IMR-90 (cell line): Measurements from ENCODE around the gene KCTD12. TPM values are rescaled to one million over a fixed set of nuclear protein-coding genes. Genes with fewer than 3 reads are reported as not detected.

Experiments used
- ATAC-seq: fragments of 200-7000 bp; cut with Tn5 transposase; 2 replicates; pipeline ENCODE4 v1.9.1; 2020; ENCODE audit warnings: low read depth, mild to moderate bottlenecking, moderate library complexity
- BruUV-seq: library from RNA; stranded (reverse); fragments of 400-500 nt; replicated peaks from 2 replicates; lab custom pipeline; 2021; lab: Mats Ljungman, UMichigan
- CTCF ChIA-PET: fragments of 300-600 bp; formaldehyde crosslinking; extraction: SDS; loops from one replicate; lab custom pipeline; 2021; ENCODE audit warnings: antibody characterized with exemption; lab: Yijun Ruan, JAX
- POLR2A ChIA-PET: fragments of 300-600 bp; sonication (Branson Sonifier 250); formaldehyde crosslinking; loops from one replicate; lab custom pipeline; 2022; ENCODE audit warnings: antibody characterized with exemption; ENCODE audit not compliant: unreplicated experiment; lab: Charles Lee
- DNase-seq: peaks from one replicate; pipeline ENCODE4 v3.0.0; 2013
- H2AFZ ChIP-seq: replicated peaks from 2 replicates; pipeline ENCODE3; 2013; ENCODE audit warnings: low read length, mild to moderate bottlenecking; ENCODE audit not compliant: poor library complexity
- H2AK5ac ChIP-seq: 2 replicates; pipeline ENCODE4 v1.6.1; 2013; ENCODE audit warnings: low read depth, low read length, inconsistent platforms
- H2AK9ac ChIP-seq: replicated peaks from 2 replicates; pipeline ENCODE3; 2013; ENCODE audit warnings: mild to moderate bottlenecking, low read depth, low read length, moderate library complexity; ENCODE audit not compliant: poor library complexity
- H2BK120ac ChIP-seq: 2 replicates; pipeline ENCODE4 v1.6.1; 2013; ENCODE audit warnings: low read depth, low read length, inconsistent platforms
- H2BK15ac ChIP-seq: 3 replicates; pipeline ENCODE4 v1.6.1; 2013; ENCODE audit warnings: low read depth, low read length, inconsistent platforms
- H2BK20ac ChIP-seq: 2 replicates; pipeline ENCODE4 v1.6.1; 2013; ENCODE audit warnings: low read depth, mild to moderate bottlenecking, inconsistent platforms, low read length, moderate library complexity
- H2BK5ac ChIP-seq: 2 replicates; pipeline ENCODE4 v1.6.1; 2013; ENCODE audit warnings: mild to moderate bottlenecking, low read depth, low read length, inconsistent platforms; ENCODE audit not compliant: poor library complexity, severe bottlenecking
- H3K14ac ChIP-seq: replicated peaks from 2 replicates; pipeline ENCODE4 v1.6.1; 2013; ENCODE audit warnings: low read depth, low read length, inconsistent platforms
- H3K18ac ChIP-seq: 2 replicates; pipeline ENCODE4 v1.6.1; 2013; ENCODE audit warnings: low read depth, low read length, control low read depth
- H3K23ac ChIP-seq: 2 replicates; pipeline ENCODE4 v1.6.1; 2013; ENCODE audit warnings: low read depth, low read length, inconsistent platforms
- H3K27ac ChIP-seq: 2 replicates; pipeline ENCODE4 v1.5.1; 2013; ENCODE audit warnings: mild to moderate bottlenecking, control low read depth, low read length; ENCODE audit not compliant: insufficient read depth
- H3K27me3 ChIP-seq: 2 replicates; pipeline ENCODE4 v1.6.1; 2013; ENCODE audit warnings: low read length; ENCODE audit not compliant: control insufficient read depth, insufficient read depth
- H3K36me3 ChIP-seq: 2 replicates; pipeline ENCODE4 v1.6.1; 2013; ENCODE audit warnings: low read length, mixed read lengths; ENCODE audit not compliant: control insufficient read depth, insufficient read depth
- H3K4ac ChIP-seq: 2 replicates; pipeline ENCODE4 v1.6.1; 2013; ENCODE audit warnings: low read depth, low read length, inconsistent platforms
- H3K4me1 ChIP-seq: 2 replicates; pipeline ENCODE4 v1.6.1; 2013; ENCODE audit warnings: low read length, mixed read lengths; ENCODE audit not compliant: control insufficient read depth, insufficient read depth
- H3K4me2 ChIP-seq: 2 replicates; pipeline ENCODE4 v1.6.1; 2013; ENCODE audit warnings: low read depth, mild to moderate bottlenecking, control low read depth, low read length, moderate library complexity
- H3K4me3 ChIP-seq: 2 replicates; pipeline ENCODE4 v1.5.1; 2013; ENCODE audit warnings: low read depth, mild to moderate bottlenecking, control low read depth, low read length, moderate library complexity; ENCODE audit not compliant: insufficient read depth
- H3K56ac ChIP-seq: 2 replicates; pipeline ENCODE4 v1.6.1; 2013; ENCODE audit warnings: low read length, inconsistent platforms; ENCODE audit not compliant: insufficient read depth; ENCODE audit errors: extremely low read depth
- H3K79me1 ChIP-seq, 2 experiments: 2 replicates each; pipeline ENCODE4 v1.6.1; 2013; ENCODE audit warnings: low read length in 2 of 2, inconsistent platforms in 1 of 2, low read depth in 1 of 2
- H3K9ac ChIP-seq: 2 replicates; pipeline ENCODE4 v1.6.1; 2013; ENCODE audit warnings: low read depth, low read length, control low read depth
- H3K9me1 ChIP-seq: 2 replicates; pipeline ENCODE4 v1.6.1; 2013; ENCODE audit warnings: low read length, inconsistent platforms; ENCODE audit not compliant: insufficient read depth
- H3K9me3 ChIP-seq: 2 replicates; pipeline ENCODE4 v1.6.1; 2013; ENCODE audit warnings: low read length; ENCODE audit not compliant: control insufficient read depth, insufficient read depth
- H4K20me1 ChIP-seq: 2 replicates; pipeline ENCODE4 v1.6.1; 2013; ENCODE audit warnings: low read length, inconsistent platforms; ENCODE audit not compliant: insufficient read depth
- H4K5ac ChIP-seq: 2 replicates; pipeline ENCODE4 v1.6.1; 2013; ENCODE audit warnings: mild to moderate bottlenecking, low read depth, low read length, control low read depth
- H4K8ac ChIP-seq, 2 experiments: 2 replicates each; pipeline ENCODE4 v1.6.1; 2013; ENCODE audit warnings: low read depth in 2 of 2, low read length in 2 of 2, control low read depth in 1 of 2, inconsistent platforms in 1 of 2
- H4K91ac ChIP-seq: 2 replicates; pipeline ENCODE4 v1.6.1; 2013; ENCODE audit warnings: low read depth, low read length, inconsistent platforms; ENCODE audit not compliant: insufficient read depth
- BHLHE40 ChIP-seq: fragments of 150-350 bp; IDR thresholded peaks from 2 replicates; pipeline ENCODE4 v1.6.1; 2016; ENCODE audit warnings: mild to moderate bottlenecking, low read depth, low read length
- CEBPB ChIP-seq: IDR thresholded peaks from 2 replicates; pipeline ENCODE4 v1.6.1; 2012; ENCODE audit warnings: low read depth, low read length, improper control_type of control experiment
- CHD1 ChIP-seq: IDR thresholded peaks from 2 replicates; pipeline ENCODE4 v1.6.1; 2012; ENCODE audit warnings: low read depth, low read length, improper control_type of control experiment
- CTCF ChIP-seq: conservative IDR thresholded peaks from 2 replicates; pipeline ENCODE4 v1.5.1; 2012; ENCODE audit warnings: mild to moderate bottlenecking, low read depth, low read length, improper control_type of control experiment
- ELK1 ChIP-seq: fragments of 150-350 bp; IDR thresholded peaks from 2 replicates; pipeline ENCODE4 v1.6.1; 2016; ENCODE audit warnings: low read depth, mild to moderate bottlenecking, low read length, moderate library complexity, borderline replicate concordance
- FOS ChIP-seq: fragments of 150-350 bp; IDR thresholded peaks from 2 replicates; pipeline ENCODE4 v1.6.1; 2016; ENCODE audit warnings: low read depth, low read length
- MAFK ChIP-seq: IDR thresholded peaks from 2 replicates; pipeline ENCODE4 v1.6.1; 2012; ENCODE audit warnings: low read depth, low read length, improper control_type of control experiment
- MAZ ChIP-seq: IDR thresholded peaks from 2 replicates; pipeline ENCODE4 v1.6.1; 2012; ENCODE audit warnings: low read depth, mild to moderate bottlenecking, low read length, improper control_type of control experiment, moderate library complexity, borderline replicate concordance
- MXI1 ChIP-seq: IDR thresholded peaks from 2 replicates; pipeline ENCODE4 v1.6.1; 2012; ENCODE audit warnings: low read depth, mild to moderate bottlenecking, low read length, moderate library complexity, borderline replicate concordance
- NFE2L2 ChIP-seq: fragments of 150-350 bp; IDR thresholded peaks from 2 replicates; pipeline ENCODE4 v1.6.1; 2016; ENCODE audit warnings: low read depth, mild to moderate bottlenecking, low read length
- POLR2A ChIP-seq: IDR thresholded peaks from 2 replicates; pipeline ENCODE4 v1.6.1; 2012; ENCODE audit warnings: mild to moderate bottlenecking, low read depth, low read length
- RAD21 ChIP-seq: IDR thresholded peaks from 2 replicates; pipeline ENCODE4 v1.6.1; 2012; ENCODE audit warnings: low read length, improper control_type of control experiment
- RCOR1 ChIP-seq: IDR thresholded peaks from 2 replicates; pipeline ENCODE4 v1.6.1; 2012; ENCODE audit warnings: mild to moderate bottlenecking, low read length, improper control_type of control experiment; ENCODE audit not compliant: insufficient replicate concordance
- RFX5 ChIP-seq: IDR thresholded peaks from 2 replicates; pipeline ENCODE4 v1.8.0; 2012; ENCODE audit warnings: low read depth, mild to moderate bottlenecking, low read length, moderate library complexity
- SMC3 ChIP-seq: fragments of 150-350 bp; IDR thresholded peaks from 2 replicates; pipeline ENCODE4 v1.6.1; 2016; ENCODE audit warnings: low read depth, mild to moderate bottlenecking, antibody characterized with exemption, low read length, moderate library complexity
- USF2 ChIP-seq: fragments of 150-350 bp; IDR thresholded peaks from 2 replicates; pipeline ENCODE4 v1.6.1; 2017; ENCODE audit warnings: mild to moderate bottlenecking, antibody characterized with exemption, low read length, low read depth
- WGBS, 2 experiments: methylation state at CpG; one replicate each; pipeline versions ENCODE4 v1.1.5 to v1.1.7; 2013; ENCODE audit warnings: missing lambda C conversion rate in 2 of 2; ENCODE audit not compliant: insufficient read length in 1 of 2; ENCODE audit errors: extremely low coverage in 2 of 2; 5-methylcytosine and 5-hydroxymethylcytosine counted together
- dilution Hi-C: fragments of 300-500 bp; cut with HindIII; formaldehyde crosslinking; loops from one replicate; pipeline ENCODE4 v1.14.3; 2018; ENCODE audit warnings: low sequenced_read_pairs; ENCODE audit not compliant: unreplicated experiment
- in situ Hi-C: fragments of 300-500 bp; cut with MboI; formaldehyde crosslinking; loops from 3 replicates; pipeline ENCODE4 v1.14.3; 2019; ENCODE audit warnings: low sequenced_read_pairs, inconsistent platforms, mixed read lengths
- intact Hi-C: fragments of 100-400 bp; cut with micrococcal nuclease; formaldehyde crosslinking; loops from 2 replicates; pipeline ENCODE4 v1.10.0; 2022
- polyA plus RNA-seq, 3 experiments: library from polyadenylated mRNA; depleted of rRNA; stranded (reverse); fragments of >200 nt; gene quantifications; 2 replicates each; pipeline ENCODE4 v1.2.3, GENCODE V29; 2012; ENCODE audit warnings: low replicate concordance in 1 of 3
- total RNA-seq: library from RNA; depleted of rRNA; stranded (reverse); fragments of >200 nt; gene quantifications from 2 replicates; pipeline ENCODE4 v1.2.3, GENCODE V29; 2012

The KCTD12 gene
- total and polyA plus RNA-seq, 2 of the 4 experiments (the other 2 are of a cell fraction): 1.8 to 1.9 TPM

GRCh38 chr13:76875271-76875815 lies 10.9 kb downstream of the KCTD12 start:
- no peak overlapping the region for H2BK20ac ChIP-seq
- H3K4me2 ChIP-seq: no peak overlapping the region
- H2BK5ac ChIP-seq: no peak overlapping the region
- H4K91ac ChIP-seq: no peak overlapping the region
- H3K9me3 ChIP-seq: no peaks in the 10 kb centered on the region
- CTCF ChIA-PET: interaction anchor here (1.1 kb wide), 1 partner anchor 8 kb away, joined by 3 read pairs; no protein-coding TSS in a partner anchor
- H3K9me1 ChIP-seq: peaks cover 3% of the 10 kb centered on the region; the same call in 1 of the 2 replicates
- H3K27ac ChIP-seq: no peak overlapping the region
- no peaks in the 10 kb centered on the region for H3K36me3 ChIP-seq
- POLR2A ChIA-PET: no interaction called here
- intact Hi-C loops (no loop called here), dilution Hi-C loops (no loop called here), in situ Hi-C loops (no loop called here)
- no peak overlapping the region for H4K8ac ChIP-seq
- H2BK120ac ChIP-seq: no peak overlapping the region
- no peak overlapping the region for H2AK5ac ChIP-seq
- H3K4me3 ChIP-seq: no peak overlapping the region
- no peak overlapping the region for H3K56ac ChIP-seq
- no peak overlapping the region for H3K23ac ChIP-seq
- H3K18ac ChIP-seq: no peak overlapping the region
- H3K79me1 ChIP-seq: no peaks in the 10 kb centered on the region
- H3K9ac ChIP-seq: no peak overlapping the region
- BruUV-seq: no TSS peak
- DNase-seq (no peak), ATAC-seq (no peak)
- H3K4me1 ChIP-seq: peaks cover 3% of the 10 kb centered on the region
- H2AK9ac ChIP-seq: no peak overlapping the region
- H3K4ac ChIP-seq: no peak overlapping the region
- peaks cover 2% of the 10 kb centered on the region; the same call in 1 of the 2 replicates for H3K27me3 ChIP-seq
- no peak overlapping the region for H4K5ac ChIP-seq
- no peak overlapping the region for H3K14ac ChIP-seq
- no peaks in the 10 kb centered on the region for H4K20me1 ChIP-seq
- WGBS, 2 experiments: no CpG with 5 or more reads among the region's 3 CpGs
- H2AFZ ChIP-seq: no peak overlapping the region
- TF ChIP-seq RCOR1: no peak
- no peak for TF ChIP-seq CTCF
- no peak for TF ChIP-seq USF2
- no peak for TF ChIP-seq CEBPB
- no peak for TF ChIP-seq ELK1
- TF ChIP-seq NFE2L2: no peak
- TF ChIP-seq MAZ: no peak
- no peak for TF ChIP-seq POLR2A
- no peak for TF ChIP-seq SMC3
- no peak for TF ChIP-seq CHD1
- no peak for TF ChIP-seq RFX5
- TF ChIP-seq MXI1: no peak
- TF ChIP-seq BHLHE40: no peak
- TF ChIP-seq RAD21: no peak
- no peak for TF ChIP-seq MAFK
- no peak for TF ChIP-seq FOS
- no peak overlapping the region for H2BK15ac ChIP-seq
